Measurements from ENCODE around the gene HMOX2. TPM values are rescaled to one million over a fixed set of nuclear protein-coding genes. Genes with fewer than 3 reads are reported as not detected.

The HMOX2 gene
- total RNA-seq, 1 experiment from 2014 or later: 92.2 TPM

DNA sequence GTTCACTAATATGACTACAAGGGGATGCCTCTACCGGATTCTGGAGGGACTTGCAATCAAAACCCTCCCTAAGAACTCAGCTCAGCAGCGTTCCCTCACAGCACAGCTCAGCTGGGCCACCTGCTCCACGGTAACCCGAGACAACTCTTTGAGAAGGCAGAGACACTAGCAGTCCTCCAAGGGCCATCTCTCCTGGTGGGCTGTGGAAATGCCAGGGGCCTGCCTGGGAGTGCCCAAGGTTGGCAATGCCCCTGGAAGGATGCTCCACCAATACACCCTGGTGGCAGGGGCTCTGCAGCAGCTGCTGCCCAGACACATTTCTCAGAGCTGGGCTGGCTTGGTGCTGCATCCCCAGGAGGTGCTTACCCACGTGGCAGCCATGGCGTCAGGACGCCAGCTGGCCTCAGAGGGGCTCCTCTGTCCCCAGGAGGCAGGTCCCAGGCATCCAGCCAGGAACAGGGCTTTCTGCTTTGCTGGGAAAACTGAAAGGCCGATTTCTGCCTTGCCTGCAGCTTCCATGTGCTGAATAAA, 45.9 kb downstream of the HMOX2 start:
- DNase-seq (ENCODE audit: low read depth): no peak

DNA sequence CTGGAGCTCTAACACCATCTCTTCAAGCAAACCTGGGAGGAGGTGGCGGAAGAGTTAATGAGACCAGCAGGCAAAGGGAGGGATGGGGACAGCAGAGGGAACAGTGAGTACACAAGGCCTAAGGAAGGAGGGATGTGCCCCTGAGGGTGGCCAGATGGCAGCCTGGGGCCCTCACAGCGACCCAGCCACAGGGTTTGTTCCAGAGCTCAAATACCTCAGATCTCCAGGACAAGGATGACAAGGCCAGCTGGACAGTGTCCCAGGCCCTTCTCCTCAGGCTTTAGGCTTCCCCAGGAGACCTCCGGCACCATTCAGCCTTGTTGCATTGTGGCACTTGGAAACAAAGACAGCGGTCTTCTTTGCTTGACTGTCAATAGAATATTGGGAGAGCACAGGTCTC, 47.5 kb downstream of the HMOX2 start:
- DNase-seq (ENCODE audit: low read depth): no peak

DNA sequence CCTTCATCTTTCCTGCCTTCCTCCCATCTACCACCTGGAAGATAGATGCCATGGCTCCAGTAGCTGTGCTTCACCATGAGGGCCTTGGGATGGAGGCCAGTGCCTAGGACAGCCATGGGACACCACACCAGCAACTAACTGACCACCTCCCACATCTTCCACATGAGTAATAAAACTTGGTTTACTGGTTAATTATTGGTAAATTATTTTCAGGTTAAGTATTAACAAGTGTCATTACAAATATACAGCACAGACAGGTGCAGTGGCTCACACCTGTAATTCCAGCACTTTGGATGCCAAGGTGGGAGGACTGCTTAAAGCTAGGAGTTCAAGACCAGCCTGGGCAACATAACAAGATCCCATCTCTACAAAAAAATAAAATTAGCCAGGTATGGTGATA, 48.4 kb downstream of the HMOX2 start:
- DNase-seq (ENCODE audit: low read depth): no peak

DNA sequence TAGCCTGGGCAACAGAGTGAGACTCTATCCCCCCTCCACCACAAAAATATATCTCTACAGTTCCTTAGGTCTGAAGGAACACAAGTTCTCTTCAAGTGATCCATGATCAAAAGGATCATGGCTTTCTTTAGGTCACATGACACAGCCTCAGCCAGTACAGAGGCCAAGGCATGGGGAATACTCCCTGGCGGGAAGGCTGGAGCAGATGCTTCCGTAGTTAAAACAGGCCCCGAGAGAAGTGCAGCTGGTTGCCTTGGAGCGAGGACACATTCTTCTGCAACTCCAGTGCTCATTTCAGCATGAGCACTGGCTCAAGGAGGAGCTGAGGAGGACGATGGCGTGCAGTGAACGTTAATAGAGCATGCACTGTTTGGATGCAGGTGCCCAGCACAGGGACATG, 48.9 kb downstream of the HMOX2 start:
- no peak for DNase-seq (ENCODE audit: low read depth)

DNA sequence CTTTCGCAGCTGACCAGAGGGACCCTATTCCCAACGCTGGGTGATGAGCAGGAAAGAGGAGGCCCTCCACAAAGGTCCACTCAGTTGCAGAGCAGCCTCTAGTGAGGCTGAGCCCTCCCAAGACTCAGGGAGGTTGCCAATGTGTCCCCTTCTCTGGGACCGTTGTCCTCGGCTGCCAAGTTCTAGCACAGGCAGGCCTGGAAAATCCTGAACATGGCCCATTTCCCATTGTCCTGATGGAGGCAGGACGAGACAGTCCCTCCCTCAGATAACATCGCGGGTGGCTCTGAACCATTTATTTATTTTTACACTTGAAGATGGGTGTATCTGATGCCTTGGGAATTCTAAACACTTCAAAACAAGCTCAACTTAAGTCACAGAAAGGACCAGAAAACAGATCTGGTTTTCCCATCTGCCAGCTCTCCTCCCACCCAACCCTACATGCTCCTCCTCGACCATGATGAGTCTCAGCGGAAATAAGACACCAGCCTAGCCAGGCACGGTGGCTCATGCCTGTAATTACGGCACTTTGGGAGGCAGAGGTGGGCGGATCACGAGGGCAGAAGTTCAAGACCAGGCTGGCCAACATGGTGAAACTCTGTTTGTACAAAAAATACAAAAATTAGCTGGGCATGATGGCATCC, 49.6 kb downstream of the HMOX2 start:
- no peak for DNase-seq (ENCODE audit: low read depth)

DNA sequence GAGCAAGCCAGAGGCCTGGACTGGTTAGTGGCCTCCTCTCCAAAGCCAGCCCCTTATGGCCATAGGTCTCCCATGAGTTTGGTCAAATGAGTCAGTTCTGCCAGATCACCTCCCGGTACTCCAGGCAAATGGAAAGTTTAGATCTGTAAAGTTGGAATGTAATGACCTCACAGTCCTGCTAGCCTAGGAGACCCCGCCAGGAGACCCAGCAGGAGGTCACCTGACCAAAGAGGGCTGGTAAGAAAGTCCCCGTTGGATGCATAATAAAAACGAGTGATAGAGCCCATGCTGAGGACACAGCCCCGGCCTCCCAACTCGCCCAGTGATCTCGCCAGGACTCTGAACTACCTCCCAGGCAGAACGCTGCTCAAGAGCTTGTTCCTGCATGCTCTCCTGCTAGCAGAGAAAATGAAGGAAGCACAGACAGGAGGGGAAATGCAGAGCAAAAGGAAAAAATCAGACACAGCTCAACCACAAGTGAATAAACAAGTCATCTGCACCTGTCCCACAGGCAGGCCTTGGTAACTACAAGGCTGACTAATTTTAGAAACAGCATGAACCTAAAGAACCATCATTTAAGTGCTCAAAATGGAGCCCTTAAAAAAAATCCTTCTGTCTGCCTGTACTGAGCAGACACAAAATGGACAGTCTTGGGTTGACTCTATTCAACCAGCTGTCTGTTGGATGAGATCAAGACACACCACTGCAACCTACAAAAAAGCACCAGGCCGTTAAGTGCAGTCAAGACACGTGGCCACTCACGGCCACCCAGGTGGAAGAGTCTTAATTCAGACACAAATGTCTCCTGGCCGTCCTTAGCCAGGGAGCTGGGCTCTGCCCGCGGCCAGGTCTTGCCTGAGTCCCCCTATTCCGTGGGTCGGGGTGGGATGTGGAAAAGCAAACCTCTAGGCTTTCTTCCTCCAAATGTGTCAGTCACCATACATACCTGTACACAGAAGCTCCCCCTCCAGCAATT, 53.2 kb downstream of the HMOX2 start:
- peak; percentile 46 for DNase-seq (ENCODE audit: low read depth)

DNA sequence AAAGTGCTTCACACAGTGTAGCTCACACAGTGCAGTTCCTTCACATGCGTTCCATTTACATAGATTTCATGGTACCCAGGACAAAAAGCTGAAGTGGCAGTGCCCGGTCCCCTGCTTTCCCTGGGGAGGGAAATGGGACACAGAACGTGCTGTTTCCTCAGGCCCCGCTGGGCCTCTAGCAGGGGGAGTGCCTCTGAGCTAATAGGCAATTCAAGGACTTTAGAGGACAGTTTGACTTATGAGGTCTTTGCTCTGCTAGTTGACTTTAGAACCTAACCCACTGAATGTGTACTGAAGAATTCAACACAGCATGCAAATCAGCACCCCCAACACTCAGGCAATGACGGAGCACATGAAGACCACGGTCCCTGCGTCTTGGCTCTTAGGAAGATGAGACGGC, 55.6 kb downstream of the HMOX2 start:
- DNase-seq (ENCODE audit: low read depth): no peak

DNA sequence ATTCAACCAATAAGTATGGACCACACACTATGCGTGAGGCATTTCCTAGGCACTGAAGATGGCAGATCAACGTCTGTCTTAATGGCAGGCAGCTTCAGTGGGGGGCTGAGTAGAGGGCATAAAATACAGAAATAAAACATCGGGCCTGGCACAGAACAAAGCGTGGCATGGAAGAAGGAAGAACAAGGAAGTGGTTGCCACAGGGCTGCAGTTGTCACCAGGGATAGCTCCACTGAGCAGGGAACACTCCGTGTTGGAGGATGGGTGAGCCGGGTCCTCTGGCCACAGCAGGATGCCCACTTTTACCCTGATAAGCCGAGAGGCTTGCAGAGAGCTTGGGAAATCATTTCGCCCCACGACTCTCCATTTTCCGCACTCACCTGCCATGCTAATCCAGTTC, 56.0 kb downstream of the HMOX2 start:
- no peak for DNase-seq (ENCODE audit: low read depth)

DNA sequence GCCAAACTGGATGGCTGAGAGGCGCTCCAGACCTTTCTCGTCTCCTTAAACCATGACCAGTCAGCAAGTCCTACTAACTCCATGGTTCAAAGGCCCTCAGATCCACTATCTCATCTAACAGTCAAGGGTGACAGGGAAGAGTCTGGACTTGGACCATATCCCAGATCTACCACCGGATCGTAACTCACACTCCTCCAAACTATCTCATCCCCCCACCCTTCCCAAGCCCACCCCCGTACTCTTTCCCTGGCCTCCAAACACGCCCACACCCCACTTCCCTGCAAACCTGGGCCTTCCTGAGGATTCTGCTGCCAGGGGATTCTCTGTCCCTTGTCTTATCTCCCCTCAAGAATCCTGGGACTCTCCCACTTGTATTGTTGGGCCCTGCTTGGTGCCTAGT, 57.3 kb downstream of the HMOX2 start:
- no peak for DNase-seq (ENCODE audit: low read depth)

DNA sequence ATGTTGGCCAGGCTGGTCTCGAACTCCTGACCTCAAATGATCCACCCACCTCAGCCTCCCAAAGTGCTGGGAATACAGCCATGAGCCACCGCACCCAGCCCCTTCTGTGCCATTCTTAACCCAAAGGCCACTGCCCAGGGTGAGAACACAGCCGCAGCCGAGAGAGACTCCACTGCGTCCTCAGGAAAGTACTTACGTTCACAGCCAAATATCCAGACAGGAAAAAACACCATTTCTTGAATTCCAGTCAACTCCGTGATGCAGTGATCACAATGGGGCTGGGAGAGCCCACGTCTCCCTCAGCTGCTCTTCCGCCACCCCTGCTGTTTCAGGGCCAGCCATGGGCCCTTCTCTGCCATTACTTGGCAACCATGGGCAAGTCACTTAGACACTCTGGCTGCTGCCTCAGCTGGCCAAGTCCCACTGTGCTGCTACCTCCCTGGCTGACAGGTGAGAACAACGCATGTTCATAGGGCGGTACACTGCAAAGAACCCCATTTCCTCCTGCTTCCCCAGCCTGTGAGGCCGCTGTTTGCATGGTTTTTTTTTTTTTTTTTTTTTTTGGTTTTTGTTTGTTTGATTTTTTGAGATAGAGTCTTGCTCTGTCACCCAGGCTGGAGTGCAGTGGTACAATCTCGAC, 58.1 kb downstream of the HMOX2 start:
- no peak for DNase-seq (ENCODE audit: low read depth)

DNA sequence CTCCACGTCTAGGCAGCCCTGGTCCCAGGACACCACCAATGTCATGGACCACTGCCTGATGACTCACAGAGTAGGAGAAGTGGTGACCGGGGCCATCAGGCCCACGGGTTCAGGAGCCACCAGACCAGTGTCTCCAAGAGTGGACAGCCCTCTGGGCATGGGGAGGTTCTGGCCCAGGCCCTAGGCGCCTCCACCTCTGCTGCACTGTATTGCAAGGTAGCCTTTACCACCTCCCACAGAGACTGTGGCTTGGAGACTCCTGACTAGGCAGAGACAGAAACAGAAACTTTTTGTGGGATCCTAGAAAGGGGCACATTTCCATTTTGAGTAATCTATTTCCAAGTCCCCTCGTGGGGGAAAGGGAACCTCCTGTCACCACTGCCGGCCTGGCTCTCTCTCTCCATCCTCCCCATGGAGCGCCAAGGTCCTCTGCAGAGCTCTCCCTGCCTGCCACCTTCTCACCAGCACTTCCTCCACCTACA, 59.5 kb downstream of the HMOX2 start:
- DNase-seq (ENCODE audit: low read depth): no peak

DNA sequence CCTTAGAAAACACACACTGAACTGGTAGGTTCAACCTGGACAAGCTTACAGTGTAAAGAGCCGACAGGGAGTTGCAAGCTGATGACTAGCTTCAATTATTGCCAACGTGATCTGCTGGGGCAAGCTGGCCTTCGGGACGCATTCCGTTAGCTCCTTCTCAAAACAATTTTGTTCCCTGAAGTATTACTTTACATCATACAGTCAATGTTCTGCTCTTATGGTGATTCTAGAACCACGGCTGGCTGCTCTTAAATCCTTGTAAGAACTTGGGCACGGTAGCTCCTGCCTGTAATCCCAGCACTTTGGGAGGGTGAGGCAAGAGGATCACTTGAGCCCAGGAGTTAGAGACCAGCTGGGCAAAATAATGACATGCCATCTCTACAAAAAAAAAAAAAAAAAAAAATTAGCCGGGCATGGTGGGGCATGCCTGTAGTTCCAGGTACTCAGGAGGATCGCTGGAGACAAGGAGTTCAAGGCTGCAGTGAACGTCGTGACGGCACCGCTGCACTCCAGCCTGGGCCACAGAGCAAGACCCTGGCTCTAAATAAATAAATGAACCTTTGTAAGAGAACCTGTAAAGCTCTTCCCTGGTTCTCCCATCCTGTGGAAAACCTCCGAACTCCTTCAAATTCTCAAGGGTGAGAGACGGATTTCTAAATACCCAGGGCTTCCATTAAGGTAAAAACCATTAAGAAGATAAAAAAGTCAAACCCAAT, 60.4 kb downstream of the HMOX2 start:
- DNase-seq (ENCODE audit: low read depth): no peak

DNA sequence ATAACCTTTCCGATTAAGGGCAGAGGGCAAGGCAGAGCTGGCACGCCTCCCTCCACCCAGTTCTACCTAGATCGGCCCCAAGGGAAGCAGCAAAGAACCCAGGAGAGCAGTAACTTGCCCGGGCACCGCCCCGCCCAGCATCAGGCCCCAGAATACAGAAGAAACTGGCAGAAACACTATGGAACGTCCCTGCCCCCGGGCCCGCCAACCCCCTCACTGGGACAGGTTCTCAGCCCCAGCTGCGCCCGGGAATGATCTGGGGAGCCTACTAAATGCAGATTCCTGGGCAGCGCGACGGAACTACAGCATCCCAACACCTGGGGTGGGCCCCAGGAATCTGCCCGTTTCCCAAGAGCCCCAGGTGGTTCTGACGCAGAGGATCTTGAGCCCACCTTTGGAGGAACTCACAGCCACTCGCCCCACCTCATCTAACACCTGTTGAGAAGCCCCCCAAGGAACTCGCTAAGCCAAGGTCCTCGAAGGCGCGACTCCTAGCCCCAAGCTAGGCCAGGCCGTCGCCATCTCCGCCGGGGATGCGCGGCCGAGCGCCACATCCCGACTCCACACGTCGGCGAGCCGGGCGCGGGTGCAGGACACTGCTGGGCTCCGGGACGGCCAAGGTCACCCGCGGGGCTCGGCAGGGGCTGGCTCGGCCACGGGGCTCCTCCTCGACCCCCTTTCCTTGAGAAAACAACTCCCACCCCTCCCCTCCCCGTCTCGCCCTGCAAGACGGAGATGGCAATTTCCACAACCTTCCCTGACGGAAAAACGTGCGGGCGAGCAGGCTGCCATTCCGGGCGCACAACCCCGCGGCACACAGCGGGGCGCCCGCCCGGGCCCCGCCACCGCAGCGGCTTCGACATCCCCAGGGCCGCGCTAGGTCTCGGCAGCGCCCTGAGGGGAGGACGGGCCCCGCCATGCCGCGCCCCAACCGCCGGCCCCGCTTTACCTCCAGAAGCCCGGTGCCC, 61.5 kb downstream of the HMOX2 start:
- no peak for DNase-seq (ENCODE audit: low read depth)

DNA sequence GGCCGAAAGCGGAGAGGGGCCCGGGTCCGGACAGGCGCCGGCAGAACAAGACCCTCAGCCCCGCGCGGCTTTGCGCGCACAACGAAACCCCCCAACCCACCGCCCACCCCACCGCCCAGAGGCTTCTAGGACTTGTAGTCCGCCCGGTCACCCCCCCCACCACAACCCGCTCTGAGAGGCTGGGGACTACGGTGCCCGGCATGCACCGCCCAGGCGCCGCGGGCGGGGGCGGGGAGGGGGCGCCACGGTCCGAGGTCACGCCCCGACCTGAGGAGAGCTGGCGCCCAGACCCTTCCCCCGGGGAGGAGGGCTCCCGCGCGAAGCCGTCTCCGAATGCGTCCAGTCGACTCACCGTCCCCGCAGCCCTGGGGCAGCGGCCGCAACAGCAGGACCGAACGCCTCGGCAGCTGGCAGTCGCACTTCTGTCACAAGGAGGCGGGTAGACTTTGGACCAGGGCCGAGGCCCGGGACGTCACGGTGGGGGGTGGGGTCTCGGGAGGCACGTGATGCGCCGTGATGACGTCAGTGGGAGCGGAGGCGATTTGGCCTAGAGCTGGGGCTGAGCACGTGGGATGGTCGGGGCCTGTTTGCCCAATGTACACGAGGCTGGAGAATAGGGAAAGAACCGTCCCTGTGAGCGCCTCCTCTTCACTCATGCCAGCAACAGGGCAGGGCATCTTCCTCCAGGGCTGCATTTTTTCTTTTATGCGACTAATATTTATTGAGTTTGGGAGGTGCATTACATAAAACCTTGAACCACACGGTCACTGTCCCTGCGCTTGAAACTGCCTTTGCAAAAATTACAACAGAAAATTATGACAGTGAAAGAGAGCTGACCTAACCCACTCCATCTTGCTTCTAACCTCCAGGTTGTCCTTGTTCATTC, 62.4 kb downstream of the HMOX2 start, which contains the start of gene CDIP1:
CDIP1 (minus strand) TSS at position 424 of the 886 bp plus-strand sequence. CDS start 24,643 bp downstream, outside the sequence.
- peak; percentile 94 for DNase-seq (ENCODE audit: low read depth)

DNA sequence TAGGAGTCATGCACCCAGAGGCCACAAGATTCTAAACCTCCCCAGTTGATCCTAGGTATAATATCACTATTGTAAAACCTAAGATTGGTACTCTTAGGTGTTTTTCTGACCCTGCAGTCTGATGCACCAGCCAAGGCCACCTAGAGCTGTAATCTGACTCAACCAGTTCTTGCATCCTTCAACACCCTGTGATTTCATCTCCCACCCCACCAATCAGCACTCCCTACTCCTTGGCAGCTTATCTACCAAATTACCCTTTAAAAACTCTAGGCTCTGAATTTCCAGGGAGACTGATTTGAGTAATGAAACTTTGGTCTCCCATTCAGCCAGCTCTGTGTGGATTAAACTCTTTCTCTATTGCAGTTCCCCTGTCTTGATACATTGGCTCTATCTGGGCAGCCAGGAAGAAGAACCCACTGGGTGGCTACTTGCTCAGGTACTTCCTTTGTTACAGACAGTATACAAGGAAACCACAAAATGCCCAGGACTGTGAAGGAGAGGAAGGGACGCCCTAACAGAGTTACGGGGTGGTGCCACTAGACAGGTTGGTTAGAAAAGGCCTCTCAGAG, 63.6 kb downstream of the HMOX2 start:
- DNase-seq (ENCODE audit: low read depth): no peak

DNA sequence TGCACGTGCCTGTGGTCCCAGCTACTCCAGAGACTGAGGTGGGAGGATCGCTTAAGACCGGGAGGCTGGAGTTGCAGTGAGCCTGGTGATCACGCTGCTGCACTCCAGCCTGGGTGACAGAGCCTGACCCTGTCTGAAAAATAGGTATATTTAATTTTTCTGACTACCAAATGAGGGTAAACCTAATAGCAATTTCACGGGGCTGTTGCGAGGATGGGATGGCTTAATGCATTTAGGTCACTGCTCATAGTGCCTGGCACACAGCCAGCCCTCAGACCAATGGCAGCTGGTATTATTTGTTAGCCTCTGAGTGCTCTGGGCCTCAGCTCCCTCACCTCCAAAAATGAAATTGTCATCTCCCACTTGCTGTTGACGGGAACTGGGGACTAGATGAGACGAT, 68.3 kb downstream of the HMOX2 start:
- no peak for DNase-seq (ENCODE audit: low read depth)

DNA sequence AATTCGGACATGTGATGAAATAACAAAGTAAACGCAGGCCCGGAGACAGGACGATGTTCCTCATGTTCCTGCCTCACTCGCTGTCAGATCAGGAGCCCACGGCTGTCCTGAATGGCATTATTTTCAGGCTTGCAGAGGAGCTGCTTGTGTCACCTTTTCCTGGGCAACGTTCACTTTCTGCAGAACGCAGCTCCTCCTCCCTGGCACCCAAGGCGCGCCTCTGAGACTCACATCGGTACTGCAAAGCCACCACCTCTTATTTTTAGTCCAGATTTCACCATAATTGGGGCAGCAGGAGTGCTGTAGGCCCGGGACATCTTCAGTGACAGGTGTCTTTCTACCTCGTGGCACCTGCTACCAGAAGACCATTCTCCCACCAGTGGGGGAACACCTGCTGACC, 71.9 kb downstream of the HMOX2 start:
- DNase-seq (ENCODE audit: low read depth): no peak

DNA sequence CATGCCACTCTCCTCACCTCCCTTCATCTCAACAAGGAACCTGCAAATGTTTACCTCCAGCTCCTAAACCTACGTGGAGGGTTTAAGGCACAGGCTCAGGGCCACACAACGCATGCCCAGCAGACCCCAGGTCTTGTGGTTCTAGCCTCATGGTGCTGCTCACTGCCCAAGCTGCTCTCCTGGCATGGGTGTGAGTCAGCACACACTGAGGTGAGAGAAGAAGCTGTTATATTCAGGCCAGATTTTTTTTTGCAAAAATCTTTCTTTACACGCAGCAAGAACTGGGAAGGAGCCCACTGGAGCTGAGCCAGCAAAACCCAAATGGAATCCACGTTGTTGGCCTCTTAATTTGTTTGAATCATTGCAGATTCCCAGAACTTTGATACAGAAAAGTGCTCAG, 74.4 kb downstream of the HMOX2 start:
- DNase-seq (ENCODE audit: low read depth): no peak
